ENCODE results near the gene AMN1. TPM values are rescaled to one million over a fixed set of nuclear protein-coding genes. Genes with fewer than 3 reads are reported as not detected.
"Not testable (repeated sequence)": the region's sequence is repeated elsewhere in the genome, so short reads cannot be mapped to it uniquely, and the experiment has no call there.

The AMN1 gene
- total RNA-seq, 1 donor from 2014 or later, result 13.7 TPM

DNA sequence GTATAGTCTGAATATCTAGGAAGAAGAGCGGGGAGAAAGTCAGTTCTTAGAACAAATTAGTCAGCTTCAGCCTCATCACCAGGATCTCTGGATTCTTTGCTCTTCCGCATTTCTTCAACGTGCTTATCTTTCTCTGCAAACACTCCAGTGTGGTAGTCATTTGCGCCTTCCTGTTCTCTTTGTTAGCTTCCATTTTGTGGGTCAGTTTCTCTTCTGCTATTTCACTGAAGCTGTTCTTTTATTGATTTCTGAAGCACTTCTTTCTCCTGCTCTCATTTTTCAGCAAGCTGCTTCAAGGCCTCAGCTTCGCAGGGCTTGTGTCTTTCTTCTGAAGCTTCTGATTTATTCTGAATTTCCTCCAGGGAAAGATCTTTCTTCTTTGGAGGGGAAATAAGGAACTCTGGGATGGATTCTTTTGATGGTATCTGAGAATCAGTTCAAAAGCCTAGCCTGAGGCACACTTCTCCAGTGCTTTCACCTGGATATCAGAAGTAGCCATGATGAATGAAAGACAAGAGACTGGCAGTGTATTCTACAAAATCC, 13.5 kb downstream of the AMN1 start:
- TF ChIP-seq, protein P1, sequence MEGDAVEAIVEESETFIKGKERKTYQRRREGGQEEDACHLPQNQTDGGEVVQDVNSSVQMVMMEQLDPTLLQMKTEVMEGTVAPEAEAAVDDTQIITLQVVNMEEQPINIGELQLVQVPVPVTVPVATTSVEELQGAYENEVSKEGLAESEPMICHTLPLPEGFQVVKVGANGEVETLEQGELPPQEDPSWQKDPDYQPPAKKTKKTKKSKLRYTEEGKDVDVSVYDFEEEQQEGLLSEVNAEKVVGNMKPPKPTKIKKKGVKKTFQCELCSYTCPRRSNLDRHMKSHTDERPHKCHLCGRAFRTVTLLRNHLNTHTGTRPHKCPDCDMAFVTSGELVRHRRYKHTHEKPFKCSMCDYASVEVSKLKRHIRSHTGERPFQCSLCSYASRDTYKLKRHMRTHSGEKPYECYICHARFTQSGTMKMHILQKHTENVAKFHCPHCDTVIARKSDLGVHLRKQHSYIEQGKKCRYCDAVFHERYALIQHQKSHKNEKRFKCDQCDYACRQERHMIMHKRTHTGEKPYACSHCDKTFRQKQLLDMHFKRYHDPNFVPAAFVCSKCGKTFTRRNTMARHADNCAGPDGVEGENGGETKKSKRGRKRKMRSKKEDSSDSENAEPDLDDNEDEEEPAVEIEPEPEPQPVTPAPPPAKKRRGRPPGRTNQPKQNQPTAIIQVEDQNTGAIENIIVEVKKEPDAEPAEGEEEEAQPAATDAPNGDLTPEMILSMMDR (IDR thresholded peaks at IDR 0.05), result no peak
- intact Hi-C loops (cut with micrococcal nuclease), result loop anchor here (1.0 kb wide), 6 partner anchors 13 to 244 kb away; partner anchors contain the start of genes ETFBKMT and RESF1
- peaks cover 38% of the 10 kb centered on the region for H3K36me3 Mint-ChIP-seq (ENCODE audit: low read depth)
- DNase-seq (no peak), ATAC-seq (ENCODE audit: low read depth) (peak; percentile 93)
- ChIA-PET CTCF (interaction anchor here (0.8 to 1.5 kb wide), 5 partner anchors 24 to 345 kb away, joined by 3 to 7 read pairs (median 4); no protein-coding TSS in a partner anchor), POLR2A (interaction anchor here (0.6 to 3.4 kb wide), 39 partner anchors 9 to 572 kb away, joined by 3 to 101 read pairs (median 4); partner anchors contain the start of genes AMN1, ETFBKMT and RESF1)
- H3K27me3 Mint-ChIP-seq, result no peaks in the 10 kb centered on the region
- peak overlapping the region; percentile 32 for H3K4me3 Mint-ChIP-seq
- peaks cover 6% of the 10 kb centered on the region for H3K9me3 Mint-ChIP-seq
- H3K4me1 Mint-ChIP-seq, result peaks cover 58% of the 10 kb centered on the region
- H3K27ac Mint-ChIP-seq, result peak overlapping the region; percentile 85

DNA sequence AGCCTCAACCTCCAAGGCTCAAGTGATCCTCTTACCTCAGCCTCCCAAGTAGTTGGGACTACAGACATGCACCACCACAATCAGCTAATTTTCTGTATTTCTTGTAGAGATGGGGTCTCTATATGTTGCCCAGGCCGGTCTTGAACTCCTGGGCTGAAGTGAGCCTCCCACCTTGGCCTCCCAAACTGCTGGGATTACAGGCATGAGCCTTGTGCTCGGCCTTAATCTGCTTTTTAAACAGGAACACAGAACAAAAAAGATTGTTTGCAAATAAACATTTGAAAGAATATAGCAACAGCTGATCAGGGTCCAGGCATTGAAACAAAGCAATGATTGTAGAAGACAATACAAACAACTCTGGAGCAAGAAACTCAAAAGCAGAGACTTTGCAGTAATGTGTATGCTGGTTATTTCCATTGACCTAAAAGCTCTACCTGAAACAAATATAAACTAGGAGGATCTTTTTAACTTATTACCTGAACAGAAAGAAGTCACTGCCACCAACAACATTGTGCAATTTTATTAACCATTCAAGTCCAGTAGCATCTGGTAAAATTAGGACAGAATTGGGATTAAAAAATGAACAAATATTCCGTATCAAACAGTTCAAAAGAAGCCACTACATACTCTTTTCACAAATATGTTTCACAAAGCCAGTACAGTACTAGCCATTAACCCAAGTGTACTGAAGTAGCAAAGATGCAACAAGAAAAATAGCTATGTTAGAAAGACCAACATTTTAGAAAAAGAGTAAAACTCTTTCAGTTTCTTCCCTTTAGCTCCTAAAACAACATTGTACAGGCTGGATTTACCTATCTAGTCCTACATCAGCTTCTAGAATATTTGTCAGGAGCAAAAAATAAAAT, 14.2 kb downstream of the AMN1 start:
- DNase-seq (no peak), ATAC-seq (ENCODE audit: low read depth) (peak; percentile 11)
- peaks cover 64% of the 10 kb centered on the region for H3K4me1 Mint-ChIP-seq
- H3K36me3 Mint-ChIP-seq (ENCODE audit: low read depth), result peaks cover 36% of the 10 kb centered on the region
- CTCF ChIA-PET, result interaction anchor here (0.8 to 1.5 kb wide), 5 partner anchors 25 to 346 kb away, joined by 3 to 7 read pairs (median 4); no protein-coding TSS in a partner anchor
- intact Hi-C loops (cut with micrococcal nuclease), result loop anchor here (1.0 kb wide), 6 partner anchors 14 to 245 kb away; partner anchors contain the start of genes ETFBKMT and RESF1
- peaks cover 6% of the 10 kb centered on the region for H3K9me3 Mint-ChIP-seq
- peak overlapping the region; percentile 32 for H3K4me3 Mint-ChIP-seq
- H3K27ac Mint-ChIP-seq, result peak overlapping the region; percentile 85
- POLR2A ChIA-PET, result interaction anchor here (0.5 to 3.4 kb wide), 36 partner anchors 9 to 573 kb away, joined by 3 to 101 read pairs (median 4); partner anchors contain the start of genes AMN1, ETFBKMT and RESF1
- TF ChIP-seq, protein P1 (IDR thresholded peaks at IDR 0.05), result no peak
- H3K27me3 Mint-ChIP-seq, result no peaks in the 10 kb centered on the region

DNA sequence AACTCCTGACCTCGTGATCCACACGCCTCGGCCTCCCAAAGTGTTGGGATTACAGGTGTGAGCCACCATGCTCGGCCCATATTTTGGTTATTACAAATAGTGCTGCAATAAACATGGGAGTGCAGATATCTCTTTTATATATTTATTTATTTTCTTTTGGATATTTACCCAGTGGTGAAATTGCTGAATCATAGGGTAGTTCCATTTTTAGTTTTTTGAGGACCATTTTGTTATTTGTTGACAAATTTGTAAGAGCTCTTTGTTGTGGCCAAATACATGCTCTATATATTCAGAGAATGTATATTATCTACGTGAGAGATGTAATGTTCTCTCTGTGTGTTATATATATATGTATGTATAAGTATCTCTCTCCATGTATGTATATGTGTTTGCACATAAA, 15.9 kb downstream of the AMN1 start:
- H3K36me3 Mint-ChIP-seq (ENCODE audit: low read depth), result peaks cover 36% of the 10 kb centered on the region
- ATAC-seq (ENCODE audit: low read depth) (no peak), DNase-seq (no peak)
- intact Hi-C loops (cut with micrococcal nuclease), result no loop called here
- TF ChIP-seq, protein P1 (IDR thresholded peaks at IDR 0.05), result no peak
- ChIA-PET POLR2A (interaction anchor here (0.9 to 3.4 kb wide), 3 partner anchors 16 to 96 kb away, joined by 3 to 43 read pairs (median 37); partner anchors contain the start of gene AMN1), CTCF (no interaction called here)
- H3K9me3 Mint-ChIP-seq, result peaks cover 11% of the 10 kb centered on the region
- no peak overlapping the region for H3K27ac Mint-ChIP-seq
- peaks cover 50% of the 10 kb centered on the region for H3K4me1 Mint-ChIP-seq
- H3K4me3 Mint-ChIP-seq, result no peak overlapping the region
- no peaks in the 10 kb centered on the region for H3K27me3 Mint-ChIP-seq

DNA sequence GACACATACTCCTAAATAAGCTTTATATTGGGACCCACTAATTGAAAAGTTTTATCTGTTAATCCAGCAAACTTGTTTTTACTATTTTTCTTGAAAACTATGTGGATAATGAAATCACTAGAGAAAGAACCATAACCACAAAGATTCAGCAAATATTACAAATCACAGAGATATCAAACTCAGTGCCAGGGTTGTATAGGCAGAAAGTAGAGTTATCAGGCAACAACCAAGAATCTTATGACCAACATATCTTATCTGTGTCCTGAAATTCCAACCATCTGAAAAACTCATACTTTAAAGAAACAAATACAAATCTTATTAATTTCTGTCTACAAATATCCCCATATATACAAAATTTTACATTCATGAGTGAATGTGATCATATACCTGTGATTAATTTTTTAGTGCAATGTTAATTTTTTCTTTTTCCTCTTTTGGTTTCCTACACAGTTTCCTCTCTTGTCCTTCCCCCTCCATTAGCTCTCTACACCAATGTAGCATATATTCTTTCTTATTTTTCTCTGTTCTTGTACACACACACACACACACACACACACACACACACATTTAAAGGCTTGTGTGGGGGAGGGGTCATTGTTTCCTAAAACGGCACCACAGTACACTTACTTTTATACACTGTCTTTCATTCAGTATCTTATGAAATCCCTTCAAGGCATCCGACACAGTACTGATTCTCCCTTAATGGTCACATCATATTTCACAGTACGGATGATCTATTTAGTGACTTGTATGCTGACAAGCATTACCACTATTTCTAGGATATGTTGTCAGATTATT, 18.6 kb downstream of the AMN1 start:
- POLR2A ChIA-PET, result interaction anchor here (0.6 to 1.2 kb wide), 3 partner anchors 19 to 589 kb away, joined by 3 to 4 read pairs (median 3); partner anchors contain the start of gene AMN1

DNA sequence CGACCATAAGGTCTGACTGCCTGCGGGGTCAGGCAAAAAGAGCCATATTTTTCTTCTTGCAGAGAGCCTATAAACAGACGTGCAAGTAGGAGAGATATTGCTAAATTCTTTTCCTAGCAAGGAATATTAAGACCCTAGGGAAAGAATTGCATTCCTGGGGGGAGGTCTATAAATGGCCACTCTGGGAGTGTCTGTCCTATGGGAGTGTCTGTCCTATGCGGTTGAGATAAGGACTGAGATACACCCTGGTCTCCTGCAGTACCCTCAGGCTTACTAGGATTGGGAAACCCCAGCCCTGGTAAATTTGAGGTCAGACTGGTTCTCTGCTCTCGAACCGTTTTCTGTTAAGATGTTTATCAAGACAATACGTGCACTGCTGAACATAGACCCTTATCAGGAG, 20.7 kb downstream of the AMN1 start:
- DNase-seq; intact Hi-C loops (cut with micrococcal nuclease); H3K27ac Mint-ChIP-seq; H3K9me3 Mint-ChIP-seq; CTCF ChIA-PET; POLR2A ChIA-PET; ATAC-seq (ENCODE audit: low read depth); H3K27me3 Mint-ChIP-seq; H3K4me3 Mint-ChIP-seq: not testable (repeated sequence)
- peaks cover 50% of the 10 kb centered on the region for H3K36me3 Mint-ChIP-seq (ENCODE audit: low read depth)
- H3K4me1 Mint-ChIP-seq, result peaks cover 21% of the 10 kb centered on the region

More for the DNA sequence above, 18.6 kb downstream of the AMN1 start:
- Mint-ChIP-seq H3K4me1 (peaks cover 27% of the 10 kb centered on the region), H3K36me3 (ENCODE audit: low read depth) (peaks cover 44% of the 10 kb centered on the region), H3K4me3 (no peak overlapping the region), H3K27me3 (no peaks in the 10 kb centered on the region), H3K9me3 (peaks cover 9% of the 10 kb centered on the region), H3K27ac (peak overlapping the region; percentile 57)
- no peak for ATAC-seq (ENCODE audit: low read depth)
- intact Hi-C loops (cut with micrococcal nuclease), result no loop called here
- CTCF ChIA-PET, result interaction anchor here (0.8 kb wide), 1 partner anchor 250 kb away, joined by 3 read pairs; no protein-coding TSS in a partner anchor
- TF ChIP-seq, protein P1 (IDR thresholded peaks at IDR 0.05), result no peak
- DNase-seq, result no peak
